Body of pancreas (tissue), 4 donors: ENCODE data around the gene C1orf52. TPM values are rescaled to one million over a fixed set of nuclear protein-coding genes. Genes with fewer than 3 reads are reported as not detected.

ENCODE experiments used
- ATAC-seq: fragments of 150-250 bp; one replicate; pipeline ENCODE4 v1.9.1; 2016
- DNase-seq, 4 donors: peaks; one replicate each; pipeline ENCODE4 v3.0.0-alpha.2; 2019
- H3K27ac ChIP-seq, 4 donors: fragments of 200-600 bp; sonication (generic); 1 replicate in 3 of 4; 2 replicates in 1 of 4; pipeline versions ENCODE4 v1.5.1 to v1.6.1; 2016 to 2019; ENCODE audit warnings: mild to moderate bottlenecking in 1 of 4, mixed read lengths in 1 of 4, moderate library complexity in 1 of 4
- H3K27me3 ChIP-seq, 2 donors: fragments of 200-600 bp; sonication (generic); one replicate each; pipeline ENCODE4 v1.6.0; 2016; ENCODE audit warnings: mild to moderate bottlenecking in 1 of 2
- H3K36me3 ChIP-seq, 2 donors: fragments of 200-600 bp; sonication (generic); replicated peaks in 1 of 2; 2 replicates each; pipeline ENCODE4 v1.5.1; 2016; ENCODE audit warnings: low read depth in 2 of 2; ENCODE audit not compliant: insufficient read depth in 1 of 2
- H3K4me1 ChIP-seq: fragments of 200-600 bp; sonication (generic); one replicate; pipeline ENCODE4 v1.6.0; 2016
- H3K4me3 ChIP-seq, 2 donors: fragments of 200-600 bp; sonication (generic); 1 replicate in 1 of 2; 2 replicates in 1 of 2; pipeline ENCODE4 v1.5.1; 2016 to 2019
- H3K9me3 ChIP-seq, 3 donors: fragments of 200-600 bp; sonication (generic); 1 replicate in 2 of 3; 2 replicates in 1 of 3; pipeline ENCODE4 v1.5.1; 2016
- POLR2A ChIP-seq, 3 donors: fragments of 450-650 bp; IDR thresholded peaks; one replicate each; pipeline ENCODE4 v1.6.1; 2016; ENCODE audit warnings: antibody characterized with exemption in 3 of 3, mild to moderate bottlenecking in 2 of 3
- WGBS, 2 donors: methylation state at CpG; one replicate each; pipeline ENCODE4 v1.1.5; 2017; 5-methylcytosine and 5-hydroxymethylcytosine counted together
- intact Hi-C: fragments of 100-400 bp; cut with DNase I; formaldehyde crosslinking; loops from one replicate; pipeline ENCODE4 v1.15.1; 2023
- total RNA-seq, 2 donors: library from RNA; depleted of rRNA; stranded (reverse); fragments of >200 nt; gene quantifications; one replicate each; pipeline ENCODE4 v1.1.0, GENCODE V29; 2016
- TF ChIP-seq, protein P1 (sequence below), 7 experiments: fragments of 450-650 bp in 4 of 7; fragments of 200-600 bp in 3 of 7; sonication (generic) in 3 of 7; IDR thresholded peaks; one replicate each; pipeline ENCODE4 v1.5.1; 2016 to 2019; ENCODE audit warnings: antibody characterized with exemption in 7 of 7

Gene C1orf52
- total RNA-seq, 2 donors from 2014 or later: 6.6 to 20.2 TPM

DNA sequence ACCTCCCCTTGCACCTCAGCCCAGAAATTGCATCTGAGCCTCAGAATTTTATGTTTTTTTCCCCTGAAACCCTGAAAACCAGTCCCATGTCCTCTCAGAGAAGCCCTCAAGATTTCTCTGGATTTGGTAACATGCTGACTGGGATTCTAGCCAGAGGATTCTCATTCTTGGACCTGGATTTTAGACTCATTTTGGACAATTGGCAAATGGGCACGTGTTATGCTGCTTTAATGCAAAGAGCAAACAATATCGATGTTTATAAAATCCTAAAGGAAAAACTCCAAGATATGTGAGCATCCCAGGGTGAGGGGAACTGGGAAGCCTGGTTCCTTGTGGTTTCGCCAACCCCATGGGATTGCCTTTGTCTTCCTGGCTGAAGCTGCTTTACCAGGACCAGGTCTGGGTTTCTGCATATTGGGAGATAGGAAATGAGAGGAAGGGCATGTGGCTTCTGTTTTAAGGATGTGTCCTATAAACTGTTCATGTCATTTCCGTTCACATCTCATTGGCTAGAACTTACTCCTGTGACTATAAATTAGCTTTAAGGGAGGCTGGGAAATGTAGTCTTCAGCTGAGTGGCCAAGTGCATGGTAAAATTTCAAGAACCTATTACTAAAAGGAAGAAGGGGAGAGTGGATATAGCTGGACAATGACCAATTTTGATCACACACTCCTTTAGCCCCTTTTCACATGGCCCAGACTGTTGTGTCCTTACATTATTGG is 44.1 kb upstream of the C1orf52 start:
- peaks cover 7% of the 10 kb centered on the region for H3K4me1 ChIP-seq
- no peaks in the 10 kb centered on the region for H3K9me3 ChIP-seq
- no peak for DNase-seq
- H3K27ac ChIP-seq: no peak overlapping the region
- no peak overlapping the region for H3K4me3 ChIP-seq
- H3K27me3 ChIP-seq: no peaks in the 10 kb centered on the region
- WGBS, 2 donors: 80 to 86% methylated on average over 4 of the region's 4 CpGs
- TF ChIP-seq, protein P1, sequence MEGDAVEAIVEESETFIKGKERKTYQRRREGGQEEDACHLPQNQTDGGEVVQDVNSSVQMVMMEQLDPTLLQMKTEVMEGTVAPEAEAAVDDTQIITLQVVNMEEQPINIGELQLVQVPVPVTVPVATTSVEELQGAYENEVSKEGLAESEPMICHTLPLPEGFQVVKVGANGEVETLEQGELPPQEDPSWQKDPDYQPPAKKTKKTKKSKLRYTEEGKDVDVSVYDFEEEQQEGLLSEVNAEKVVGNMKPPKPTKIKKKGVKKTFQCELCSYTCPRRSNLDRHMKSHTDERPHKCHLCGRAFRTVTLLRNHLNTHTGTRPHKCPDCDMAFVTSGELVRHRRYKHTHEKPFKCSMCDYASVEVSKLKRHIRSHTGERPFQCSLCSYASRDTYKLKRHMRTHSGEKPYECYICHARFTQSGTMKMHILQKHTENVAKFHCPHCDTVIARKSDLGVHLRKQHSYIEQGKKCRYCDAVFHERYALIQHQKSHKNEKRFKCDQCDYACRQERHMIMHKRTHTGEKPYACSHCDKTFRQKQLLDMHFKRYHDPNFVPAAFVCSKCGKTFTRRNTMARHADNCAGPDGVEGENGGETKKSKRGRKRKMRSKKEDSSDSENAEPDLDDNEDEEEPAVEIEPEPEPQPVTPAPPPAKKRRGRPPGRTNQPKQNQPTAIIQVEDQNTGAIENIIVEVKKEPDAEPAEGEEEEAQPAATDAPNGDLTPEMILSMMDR (IDR thresholded peaks at IDR 0.05): no peak
- TF ChIP-seq POLR2A (IDR thresholded peaks at IDR 0.05): no peak
- intact Hi-C loops: loop anchor here (10.0 kb wide), 1 partner anchor 281 kb away; the partner anchor contains the start of gene CCN1
- H3K36me3 ChIP-seq: no peaks in the 10 kb centered on the region
- ATAC-seq: no peak

DNA sequence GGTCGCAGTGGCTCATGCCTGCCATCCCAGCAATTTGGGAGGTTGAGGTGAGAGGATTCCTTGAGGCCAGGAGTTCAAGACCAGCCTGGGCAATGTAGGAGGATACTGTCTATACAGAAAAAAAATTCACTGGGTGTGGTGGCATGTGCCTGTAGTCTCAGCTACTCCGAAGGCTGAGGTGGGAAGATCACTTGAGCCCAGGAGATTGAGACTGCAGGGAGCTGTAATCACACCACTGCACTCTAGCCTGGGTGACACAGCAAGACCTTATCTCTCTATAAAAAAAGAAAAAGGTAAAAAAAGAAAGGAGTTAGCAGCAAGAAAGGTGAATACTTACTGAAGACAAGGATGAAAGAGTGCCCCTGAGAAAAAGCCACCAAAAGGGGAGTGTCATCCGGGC is 40.7 kb upstream of the C1orf52 start:
- no peaks in the 10 kb centered on the region for H3K36me3 ChIP-seq
- no peak overlapping the region for H3K4me3 ChIP-seq
- ATAC-seq: no peak
- no peak overlapping the region for H3K27ac ChIP-seq
- DNase-seq: no peak
- TF ChIP-seq, protein P1 (IDR thresholded peaks at IDR 0.05): no peak
- no peak for TF ChIP-seq POLR2A (IDR thresholded peaks at IDR 0.05)
- intact Hi-C loops: loop anchor here (10.0 kb wide), 1 partner anchor 285 kb away; the partner anchor contains the start of gene CCN1
- peaks cover 17% of the 10 kb centered on the region for H3K4me1 ChIP-seq
- H3K9me3 ChIP-seq: no peaks in the 10 kb centered on the region
- WGBS, 2 donors: 60 to 65% methylated on average over 3 of the region's 3 CpGs
- no peaks in the 10 kb centered on the region for H3K27me3 ChIP-seq

DNA sequence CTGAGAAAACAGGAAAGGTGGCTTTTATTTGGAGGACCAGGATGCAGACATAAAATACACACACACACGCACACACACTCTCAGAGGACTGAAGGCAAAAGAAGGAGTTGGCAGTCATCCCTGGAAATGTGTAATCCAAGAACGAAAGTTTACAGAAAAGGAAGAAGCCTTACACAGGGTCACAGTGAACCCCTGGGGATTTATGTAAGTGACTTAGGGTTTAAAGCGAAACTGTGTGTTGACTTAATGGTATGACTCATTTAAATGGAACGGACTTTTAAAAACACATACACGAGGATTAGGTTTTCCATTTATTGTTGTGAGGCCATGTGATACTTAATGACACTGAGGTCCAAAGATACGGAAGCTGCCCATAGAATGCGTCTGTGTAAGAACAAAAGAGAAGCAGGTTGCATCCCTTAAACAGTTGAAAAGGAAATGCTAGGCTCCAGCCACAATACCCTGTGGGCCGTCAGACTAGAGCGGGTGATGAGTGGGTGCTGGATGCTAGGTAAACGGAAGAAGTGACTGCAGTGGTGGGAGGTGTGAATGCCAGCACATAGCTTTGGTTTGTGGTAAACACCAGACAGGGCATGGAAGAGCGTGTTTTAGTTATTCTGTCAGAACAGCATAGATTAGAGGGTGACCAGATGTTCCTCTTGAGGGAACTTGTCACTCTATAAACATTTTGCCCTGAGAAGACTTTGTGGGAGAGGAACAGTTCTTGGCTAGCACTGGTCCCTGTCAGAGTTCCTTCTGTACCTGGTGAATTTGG is 38.6 kb upstream of the C1orf52 start:
- intact Hi-C loops: no loop called here
- no peaks in the 10 kb centered on the region for H3K9me3 ChIP-seq
- H3K27me3 ChIP-seq: no peaks in the 10 kb centered on the region
- TF ChIP-seq POLR2A (IDR thresholded peaks at IDR 0.05): peak in 2 of 3 donors; percentile 32 to 48
- TF ChIP-seq, protein P1 (IDR thresholded peaks at IDR 0.05): no peak
- H3K4me3 ChIP-seq: no peak overlapping the region
- peak overlapping the region; percentile 76 to 78 (median 77) for H3K27ac ChIP-seq
- H3K4me1 ChIP-seq: peaks cover 17% of the 10 kb centered on the region
- DNase-seq (peak; percentile 55 to 85 (median 68)), ATAC-seq (peak; percentile 83)
- 27 to 29% methylated on average over 11 of the region's 11 CpGs for WGBS, 2 donors
- H3K36me3 ChIP-seq: no peaks in the 10 kb centered on the region

DNA sequence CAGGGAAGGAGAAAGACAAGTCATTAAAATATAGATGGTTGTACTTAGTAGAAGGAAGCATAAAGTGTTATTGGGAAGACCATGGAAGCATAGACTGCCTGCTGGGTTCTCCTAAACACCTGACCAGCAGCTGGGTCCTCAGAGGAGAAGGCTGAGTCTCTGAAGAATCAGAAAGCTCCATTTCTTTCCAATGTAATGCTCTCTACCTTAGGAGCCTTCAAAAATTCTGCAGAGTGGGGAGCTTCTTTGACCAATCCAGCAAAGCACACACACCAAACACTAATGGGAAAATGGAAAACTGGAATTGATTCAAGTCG is 38.0 kb upstream of the C1orf52 start:
- H3K27ac ChIP-seq: peak overlapping the region; percentile 76 to 78 (median 77)
- TF ChIP-seq POLR2A (IDR thresholded peaks at IDR 0.05): no peak
- TF ChIP-seq, protein P1 (IDR thresholded peaks at IDR 0.05): no peak
- intact Hi-C loops: no loop called here
- peaks cover 17% of the 10 kb centered on the region for H3K4me1 ChIP-seq
- DNase-seq (no peak), ATAC-seq (no peak)
- no peaks in the 10 kb centered on the region for H3K9me3 ChIP-seq
- no peaks in the 10 kb centered on the region for H3K36me3 ChIP-seq
- no peaks in the 10 kb centered on the region for H3K27me3 ChIP-seq
- WGBS, 2 donors: 3 to 7% methylated on average over 1 of the region's 1 CpG
- no peak overlapping the region for H3K4me3 ChIP-seq
